CD4-positive, alpha-beta T cell (primary cell): Measurements from ENCODE around the gene FBXL20. TPM values are rescaled to one million over a fixed set of nuclear protein-coding genes. Genes with fewer than 3 reads are reported as not detected.

ENCODE experiments used
- ATAC-seq: fragments of 200-7000 bp; cut with Tn5 transposase; one replicate; pipeline ENCODE4 v1.10.0; 2022; ENCODE audit warnings: mild to moderate bottlenecking; ENCODE audit not compliant: poor library complexity
- CTCF ChIA-PET: fragments of 350-600 bp; sonication (Branson Sonifier 250); formaldehyde crosslinking; loops from one replicate; lab custom pipeline; 2021; ENCODE audit warnings: antibody characterized with exemption, inconsistent platforms; lab: Charles Lee
- POLR2A ChIA-PET: fragments of 350-600 bp; sonication (Branson Sonifier 250); formaldehyde crosslinking; loops from one replicate; lab custom pipeline; 2021; ENCODE audit warnings: antibody characterized with exemption, inconsistent platforms; lab: Charles Lee
- DNase-seq, 14 experiments: peaks; one replicate each; pipeline ENCODE4 v3.0.0-alpha.2; 2013 to 2020; ENCODE audit warnings: mixed read lengths in 2 of 14
- H3K27ac ChIP-seq, 2 donors: one replicate each; pipeline versions ENCODE4 v1.5.1 to v1.7.0; 2013; ENCODE audit warnings: low read length in 2 of 2, low read depth in 1 of 2, mild to moderate bottlenecking in 1 of 2
- H3K27me3 ChIP-seq, 2 experiments: 1 replicate in 1 of 2; 2 replicates in 1 of 2; pipeline versions ENCODE4 v1.6.1 to v1.7.0; 2013; ENCODE audit warnings: low read length in 2 of 2, control low read depth in 1 of 2, mild to moderate bottlenecking in 1 of 2, moderate library complexity in 1 of 2; ENCODE audit not compliant: insufficient read depth in 2 of 2, control insufficient read depth in 1 of 2
- H3K36me3 ChIP-seq: one replicate; pipeline ENCODE4 v1.6.1; 2013; ENCODE audit warnings: low read length, control low read depth; ENCODE audit not compliant: insufficient read depth
- H3K4me1 ChIP-seq: one replicate; pipeline ENCODE4 v1.6.1; 2013; ENCODE audit warnings: low read length, control low read depth; ENCODE audit not compliant: insufficient read depth
- H3K4me3 ChIP-seq: one replicate; pipeline ENCODE4 v1.5.1; 2013; ENCODE audit warnings: mild to moderate bottlenecking, low read length, moderate library complexity
- H3K9me3 ChIP-seq, 2 experiments: 1 replicate in 1 of 2; 2 replicates in 1 of 2; pipeline versions ENCODE4 v1.6.1 to v1.7.0; 2013; ENCODE audit warnings: low read length in 2 of 2, mild to moderate bottlenecking in 2 of 2, control low read depth in 1 of 2, moderate library complexity in 1 of 2; ENCODE audit not compliant: control insufficient read depth in 1 of 2, insufficient read depth in 1 of 2
- H3K27ac Mint-ChIP-seq: one replicate; pipeline ENCODE4 v1.8.0; 2020; ENCODE audit warnings: mixed read lengths
- H3K27me3 Mint-ChIP-seq: one replicate; pipeline ENCODE4 v1.8.0; 2021; ENCODE audit warnings: mixed read lengths
- H3K36me3 Mint-ChIP-seq: one replicate; pipeline ENCODE4 v1.8.0; 2021; ENCODE audit warnings: low read depth, mixed read lengths
- H3K4me1 Mint-ChIP-seq: one replicate; pipeline ENCODE4 v1.8.0; 2021; ENCODE audit warnings: low read depth, mixed read lengths
- H3K4me3 Mint-ChIP-seq: one replicate; pipeline ENCODE4 v1.8.0; 2020; ENCODE audit warnings: mild to moderate bottlenecking, mixed read lengths
- H3K9me3 Mint-ChIP-seq: one replicate; pipeline ENCODE4 v1.8.0; 2020; ENCODE audit warnings: mixed read lengths
- CTCF ChIP-seq: fragments of 200-600 bp; IDR thresholded peaks from one replicate; pipeline ENCODE4 v1.8.0; 2022; ENCODE audit warnings: antibody characterized with exemption, mild to moderate bottlenecking
- intact Hi-C, 2 experiments: fragments of 100-400 bp; cut with DNase I in 1 of 2; cut with micrococcal nuclease in 1 of 2; formaldehyde crosslinking; loops; one replicate each; pipeline versions ENCODE4 v1.15.1 to v1.9.0; 2023 to 2025; cut with DNase I, micrococcal nuclease
- total RNA-seq, 174 experiments: library from RNA in 2 of 174; stranded (reverse) in 2 of 174; gene quantifications; one replicate each; pipeline ENCODE4 v1.2.3 and lab custom pipeline; 2021 to 2026

Gene FBXL20
- total RNA-seq, 2 experiments from 2014 or later, result 16.7 to 17.1 TPM

- H3K27me3 Mint-ChIP-seq, result peaks cover 10% of the 10 kb centered on the region
- H3K27me3 ChIP-seq, result no peaks in the 10 kb centered on the region
- no peaks in the 10 kb centered on the region for H3K36me3 ChIP-seq
- ATAC-seq (no peak), DNase-seq (no peak)
- no peak overlapping the region for H3K4me3 Mint-ChIP-seq
- H3K4me3 ChIP-seq, result no peak overlapping the region
- H3K36me3 Mint-ChIP-seq, result no peaks in the 10 kb centered on the region
- no peaks in the 10 kb centered on the region for H3K9me3 Mint-ChIP-seq
- peaks cover 55% of the 10 kb centered on the region for H3K4me1 ChIP-seq
- H3K4me1 Mint-ChIP-seq, result peaks cover 43% of the 10 kb centered on the region
- peak overlapping the region; percentile 31 for H3K27ac Mint-ChIP-seq
- ChIA-PET POLR2A (interaction anchor here (1.0 to 3.6 kb wide), 2 partner anchors 8 to 37 kb away, joined by 3 to 47 read pairs; partner anchors contain the start of gene RPL19), CTCF (interaction anchor here (0.7 to 6.7 kb wide), 8 partner anchors 8 to 253 kb away, joined by 3 to 62 read pairs (median 8); partner anchors contain the start of gene RPL19)
- intact Hi-C loops, result loop anchor here (10.0 kb wide), 2 partner anchors 162 to 252 kb away; no protein-coding TSS in a partner anchor
- H3K27ac ChIP-seq, result no peak overlapping the region
- H3K9me3 ChIP-seq, result peaks cover 0 to under 1% of the 10 kb centered on the region in 2 experiments
- TF ChIP-seq CTCF, result no peak
Observed at GRCh38 chr17:39236450-39236927, 164.9 kb downstream of the FBXL20 start.

- ChIA-PET POLR2A (interaction anchor here (0.7 to 3.6 kb wide), 3 partner anchors 9 to 36 kb away, joined by 3 to 47 read pairs (median 3); partner anchors contain the start of gene RPL19), CTCF (interaction anchor here (0.7 to 6.7 kb wide), 9 partner anchors 9 to 252 kb away, joined by 3 to 62 read pairs (median 7); partner anchors contain the start of gene RPL19)
- Mint-ChIP-seq H3K27ac (peak overlapping the region; percentile 31), H3K27me3 (peaks cover 14% of the 10 kb centered on the region), H3K4me3 (no peak overlapping the region), H3K4me1 (peaks cover 44% of the 10 kb centered on the region), H3K36me3 (no peaks in the 10 kb centered on the region), H3K9me3 (no peaks in the 10 kb centered on the region)
- peak in 9 of 14 experiments; percentile 23 to 80 (median 47) for DNase-seq
- peak; percentile 45 for ATAC-seq
- H3K36me3 ChIP-seq, result no peaks in the 10 kb centered on the region
- H3K9me3 ChIP-seq, result peaks cover 0 to 7% of the 10 kb centered on the region in 2 experiments
- H3K4me3 ChIP-seq, result no peak overlapping the region
- intact Hi-C loops, result loop anchor here (10.0 kb wide), 2 partner anchors 161 to 251 kb away; no protein-coding TSS in a partner anchor
- peaks cover 56% of the 10 kb centered on the region for H3K4me1 ChIP-seq
- H3K27me3 ChIP-seq, result peaks cover 0 to 4% of the 10 kb centered on the region in 2 experiments
- H3K27ac ChIP-seq, result no peak overlapping the region
- TF ChIP-seq CTCF, result peak; percentile 63
Observed at GRCh38 chr17:39235555-39236449, 165.6 kb downstream of the FBXL20 start.
